Measurements from ENCODE around the gene NOL4L. TPM values are rescaled to one million over a fixed set of nuclear protein-coding genes. Genes with fewer than 3 reads are reported as not detected.

Gene NOL4L
- total and polyA plus RNA-seq, 2 experiments from 2014 or later, result 38.8 to 39.2 TPM

GRCh38 chr20:32495217-32495565, 89.9 kb downstream of the NOL4L start:
- H3K79me2 ChIP-seq (replicated peaks; ENCODE audit: insufficient read depth), result no peaks in the 10 kb centered on the region
- no peak overlapping the region for H3K27ac ChIP-seq (ENCODE audit: low read depth)
- ATAC-seq (no peak), DNase-seq (ENCODE audit: low spot score) (no peak)
- H3K9me2 ChIP-seq (ENCODE audit: insufficient read depth), result no peaks in the 10 kb centered on the region
- Mint-ChIP-seq H3K27ac (no peak overlapping the region), H3K4me3 (no peak overlapping the region), H3K27me3 (ENCODE audit: insufficient read depth, low read depth, poor library complexity) (peaks cover 19% of the 10 kb centered on the region), H3K36me3 (ENCODE audit: low read depth) (no peaks in the 10 kb centered on the region), H3K4me1 (peaks cover 18% of the 10 kb centered on the region), H3K9me3 (no peaks in the 10 kb centered on the region)
- TF ChIP-seq STAT1 (IDR thresholded peaks at IDR 0.05; ENCODE audit: unreplicated experiment) (no peak), JUNB (IDR thresholded peaks at IDR 0.05; ENCODE audit: unreplicated experiment) (no peak), ZNF331 (CRISPR knock-in tag; IDR thresholded peaks at IDR 0.05; ENCODE audit: low read depth) (no peak), REST (IDR thresholded peaks at IDR 0.05; ENCODE audit: unreplicated experiment) (no peak), EZH2phosphoT487 (IDR thresholded peaks at IDR 0.05; ENCODE audit: unreplicated experiment) (no peak), ETS1 (IDR thresholded peaks at IDR 0.05) (no peak), EZH2 (IDR thresholded peaks at IDR 0.05; ENCODE audit: low read depth, unreplicated experiment) (no peak), CREB1 (CRISPR knock-in tag; IDR thresholded peaks at IDR 0.05; ENCODE audit: low read depth) (no peak), CTCF (conservative IDR thresholded peaks at IDR 0.05; ENCODE audit: low read depth in 2 of 2) (no peak), ZNF462 (CRISPR knock-in tag; IDR thresholded peaks at IDR 0.05) (no peak), POLR2AphosphoS5 (IDR thresholded peaks at IDR 0.05; ENCODE audit: low read depth) (no peak), NANOG (IDR thresholded peaks at IDR 0.05; ENCODE audit: borderline replicate concordance) (no peak), ZNF114 (CRISPR knock-in tag; IDR thresholded peaks at IDR 0.05) (no peak)
- H3K4me2 ChIP-seq, result no peak overlapping the region
- peaks cover 21% of the 10 kb centered on the region for H3K4me1 ChIP-seq (ENCODE audit: insufficient read depth)
- no peaks in the 10 kb centered on the region for H3K36me3 ChIP-seq (ENCODE audit: insufficient read depth)
- H3K4me3 ChIP-seq, result no peak overlapping the region
- peak overlapping the region; percentile 47; the same call in 1 of the 2 replicates for H2AFZ ChIP-seq
- H3K27me3 ChIP-seq (ENCODE audit: insufficient read depth), result no peaks in the 10 kb centered on the region
- no peaks in the 10 kb centered on the region for H4K20me1 ChIP-seq (replicated peaks; ENCODE audit: insufficient read depth)
- peaks cover 3% of the 10 kb centered on the region; the same call in 1 of the 2 replicates for H3F3A ChIP-seq (replicated peaks; ENCODE audit: low read depth)

All from GM23338 (cell line).